ENCODE data around the gene AGPAT3. TPM values are rescaled to one million over a fixed set of nuclear protein-coding genes. Genes with fewer than 3 reads are reported as not detected.
"Not testable (repeated sequence)": the region's sequence is repeated elsewhere in the genome, so short reads cannot be mapped to it uniquely, and the experiment has no call there.

Gene AGPAT3
- total RNA-seq, 6 experiments from 2014 or later, result 56.9 to 111 (median 95.3) TPM

DNA sequence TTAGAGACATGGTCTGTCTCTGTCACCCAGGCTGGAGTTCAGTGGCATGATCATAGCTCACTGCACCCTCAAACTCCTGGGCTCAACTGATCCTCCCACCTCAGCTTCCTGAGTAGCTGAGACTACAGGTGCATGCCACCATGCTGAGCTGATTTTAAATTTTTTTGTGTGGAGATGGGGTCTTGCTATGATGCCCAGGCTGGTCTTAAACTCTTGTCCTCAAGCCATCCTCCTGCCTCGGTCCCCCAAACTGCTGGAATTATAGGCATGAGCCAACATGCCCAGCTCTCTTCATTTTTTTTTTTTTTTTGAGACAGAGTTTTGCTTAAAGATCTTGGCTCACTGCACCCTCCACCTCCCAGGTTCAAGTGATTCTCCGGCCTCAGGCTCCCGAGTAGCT lies 24.8 kb upstream of the AGPAT3 start:
- Histone ChIP-seq H3K36me3 (no peaks in the 10 kb centered on the region), H3K27me3 (no peaks in the 10 kb centered on the region), H3K4me1 (no peaks in the 10 kb centered on the region), H3K9me3 (no peaks in the 10 kb centered on the region), H3K27ac (no peak overlapping the region), H3K4me3 (no peak overlapping the region)
- ATAC-seq (no peak), DNase-seq (no peak)
- no peak for TF ChIP-seq POLR2A (IDR thresholded peaks at IDR 0.05)
- TF ChIP-seq, protein P1, sequence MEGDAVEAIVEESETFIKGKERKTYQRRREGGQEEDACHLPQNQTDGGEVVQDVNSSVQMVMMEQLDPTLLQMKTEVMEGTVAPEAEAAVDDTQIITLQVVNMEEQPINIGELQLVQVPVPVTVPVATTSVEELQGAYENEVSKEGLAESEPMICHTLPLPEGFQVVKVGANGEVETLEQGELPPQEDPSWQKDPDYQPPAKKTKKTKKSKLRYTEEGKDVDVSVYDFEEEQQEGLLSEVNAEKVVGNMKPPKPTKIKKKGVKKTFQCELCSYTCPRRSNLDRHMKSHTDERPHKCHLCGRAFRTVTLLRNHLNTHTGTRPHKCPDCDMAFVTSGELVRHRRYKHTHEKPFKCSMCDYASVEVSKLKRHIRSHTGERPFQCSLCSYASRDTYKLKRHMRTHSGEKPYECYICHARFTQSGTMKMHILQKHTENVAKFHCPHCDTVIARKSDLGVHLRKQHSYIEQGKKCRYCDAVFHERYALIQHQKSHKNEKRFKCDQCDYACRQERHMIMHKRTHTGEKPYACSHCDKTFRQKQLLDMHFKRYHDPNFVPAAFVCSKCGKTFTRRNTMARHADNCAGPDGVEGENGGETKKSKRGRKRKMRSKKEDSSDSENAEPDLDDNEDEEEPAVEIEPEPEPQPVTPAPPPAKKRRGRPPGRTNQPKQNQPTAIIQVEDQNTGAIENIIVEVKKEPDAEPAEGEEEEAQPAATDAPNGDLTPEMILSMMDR (IDR thresholded peaks at IDR 0.05), result no peak
- 100% methylated on average over 2 of the region's 3 CpGs for WGBS (ENCODE audit: insufficient coverage, low coverage, low lambda C conversion rate, missing lambda C conversion rate)
- intact Hi-C loops (cut with DNase I), result no loop called here

DNA sequence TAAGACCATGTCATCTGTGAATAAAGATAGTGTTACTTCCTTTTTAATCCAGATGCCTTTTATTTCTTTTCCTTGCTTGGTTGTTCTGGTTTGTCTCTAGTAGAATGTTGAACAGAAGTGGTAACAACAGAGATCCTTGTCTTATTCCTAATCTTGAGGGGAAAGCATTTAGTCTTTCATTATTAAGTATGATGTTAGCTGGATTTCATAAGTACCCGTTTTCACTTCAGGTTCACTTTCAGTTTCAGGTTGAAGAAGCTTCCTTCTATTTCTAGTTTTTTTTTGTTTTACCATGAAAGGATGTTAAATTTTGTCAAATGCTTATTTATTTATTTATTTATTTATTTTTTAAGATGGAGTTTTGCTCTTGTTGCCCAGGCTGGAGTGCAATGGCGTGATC lies 22.3 kb upstream of the AGPAT3 start:
- Histone ChIP-seq H3K4me1 (no peaks in the 10 kb centered on the region), H3K36me3 (no peaks in the 10 kb centered on the region), H3K27me3 (no peaks in the 10 kb centered on the region), H3K27ac (no peak overlapping the region), H3K9me3 (no peaks in the 10 kb centered on the region), H3K4me3 (no peak overlapping the region)
- TF ChIP-seq, protein P1 (IDR thresholded peaks at IDR 0.05), result no peak
- no peak for TF ChIP-seq POLR2A (IDR thresholded peaks at IDR 0.05)
- no peak for DNase-seq
- WGBS (ENCODE audit: insufficient coverage, low coverage, low lambda C conversion rate, missing lambda C conversion rate), result 43% methylated on average over 2 of the region's 2 CpGs
- ATAC-seq, result peak in 2 of 4 donors; percentile 30 to 43
- intact Hi-C loops (cut with DNase I), result no loop called here

DNA sequence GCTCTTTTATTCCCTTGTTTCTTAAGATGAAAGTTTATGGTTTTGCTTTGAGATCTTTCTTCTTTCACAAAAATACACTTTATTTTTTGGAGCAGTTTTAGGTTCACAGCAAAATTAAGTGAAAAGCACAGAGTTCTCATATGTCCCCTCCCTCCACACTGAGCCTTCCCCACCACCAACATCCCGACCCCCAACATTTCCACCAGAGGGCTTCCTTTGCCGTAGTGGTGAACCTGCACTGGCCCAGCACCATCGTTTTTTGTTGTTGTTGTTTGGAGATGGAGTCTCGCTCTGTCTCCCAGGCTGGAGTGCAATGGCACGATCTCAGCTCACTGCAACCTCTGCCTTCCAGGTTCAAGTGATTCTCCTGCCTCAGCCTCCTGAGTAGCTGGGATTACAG lies 20.1 kb upstream of the AGPAT3 start:
- ATAC-seq; H3K27ac ChIP-seq; H3K36me3 ChIP-seq; H3K27me3 ChIP-seq; intact Hi-C loops (cut with DNase I); H3K4me3 ChIP-seq; H3K4me1 ChIP-seq; H3K9me3 ChIP-seq: not testable (repeated sequence)
- peak in 1 of 3 donors; percentile 11 for DNase-seq
- WGBS (ENCODE audit: insufficient coverage, low coverage, low lambda C conversion rate, missing lambda C conversion rate), result 66% methylated on average over 5 of the region's 5 CpGs

DNA sequence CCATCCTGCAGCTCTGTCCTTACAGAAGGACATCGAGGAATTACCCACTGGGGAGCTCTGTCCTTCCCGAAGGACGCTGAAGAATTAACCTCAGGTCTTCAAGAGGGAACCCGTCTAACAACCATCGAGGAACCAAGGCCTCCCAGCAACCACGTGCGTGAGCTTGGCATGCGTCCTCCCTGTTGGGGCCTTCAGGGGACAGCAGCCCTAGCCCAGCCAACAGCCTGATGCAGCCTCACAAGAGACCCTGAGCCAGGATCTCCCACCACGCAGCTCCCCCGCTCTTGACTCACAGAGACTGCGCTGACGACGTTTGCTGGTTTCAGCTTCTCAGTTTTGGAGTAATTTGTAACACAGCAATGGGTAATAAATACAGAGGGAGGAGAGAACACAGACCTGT lies 19.6 kb upstream of the AGPAT3 start:
- intact Hi-C loops (cut with DNase I), result no loop called here
- H3K4me3 ChIP-seq, result no peak overlapping the region
- no peaks in the 10 kb centered on the region for H3K4me1 ChIP-seq
- H3K27me3 ChIP-seq, result no peaks in the 10 kb centered on the region
- DNase-seq (peak in 1 of 3 donors; percentile 53), ATAC-seq (no peak)
- WGBS (ENCODE audit: insufficient coverage, low coverage, low lambda C conversion rate, missing lambda C conversion rate), result 97% methylated on average over 13 of the region's 13 CpGs
- H3K27ac ChIP-seq, result no peak overlapping the region
- no peaks in the 10 kb centered on the region for H3K9me3 ChIP-seq
- TF ChIP-seq, protein P1 (IDR thresholded peaks at IDR 0.05), result no peak
- no peak for TF ChIP-seq POLR2A (IDR thresholded peaks at IDR 0.05)
- no peaks in the 10 kb centered on the region for H3K36me3 ChIP-seq

DNA sequence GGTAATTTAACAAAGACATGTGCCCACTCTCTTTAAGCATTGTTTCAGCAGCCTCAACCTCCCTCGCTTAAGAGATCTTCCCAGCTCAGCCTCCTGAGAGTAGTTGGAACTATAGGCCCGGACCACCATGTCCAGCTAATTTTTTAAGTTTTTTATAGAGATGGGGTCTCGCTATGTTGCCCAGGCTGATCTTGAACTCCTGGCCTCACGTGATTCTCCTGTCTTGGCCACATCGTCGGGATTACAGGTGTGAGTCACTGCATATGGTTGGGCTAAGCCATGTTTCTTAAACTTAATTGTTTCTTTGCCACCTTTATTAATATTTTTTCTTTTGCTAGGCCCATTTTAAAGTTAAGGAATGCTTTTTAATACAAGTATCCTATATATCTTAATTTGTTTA lies 18.6 kb upstream of the AGPAT3 start:
- H3K4me1 ChIP-seq, result no peaks in the 10 kb centered on the region
- TF ChIP-seq POLR2A (IDR thresholded peaks at IDR 0.05), result no peak
- TF ChIP-seq, protein P1 (IDR thresholded peaks at IDR 0.05), result no peak
- H3K36me3 ChIP-seq, result no peaks in the 10 kb centered on the region
- H3K27me3 ChIP-seq, result no peaks in the 10 kb centered on the region
- H3K9me3 ChIP-seq, result no peaks in the 10 kb centered on the region
- ATAC-seq (no peak), DNase-seq (peak in 1 of 3 donors; percentile 3)
- no peak overlapping the region for H3K4me3 ChIP-seq
- intact Hi-C loops (cut with DNase I), result no loop called here
- no peak overlapping the region for H3K27ac ChIP-seq
- 92% methylated on average over 6 of the region's 6 CpGs for WGBS (ENCODE audit: insufficient coverage, low coverage, low lambda C conversion rate, missing lambda C conversion rate)

All from right lobe of liver (tissue), 6 donors.